Trophoblast cell (in vitro differentiated cells and primary cell): ENCODE measurements around the gene LAMC3.
"Not testable (repeated sequence)": the region's sequence is repeated elsewhere in the genome, so short reads cannot be mapped to it uniquely, and the experiment has no call there.

Experiments used
- DNase-seq, 2 donors: peaks; one replicate each; pipeline ENCODE4 v3.0.0-alpha.2; 2016
- H2AFZ ChIP-seq: 2 replicates; pipeline ENCODE4 v1.6.1; 2013; ENCODE audit warnings: low read length, moderate library complexity, mild to moderate bottlenecking; ENCODE audit not compliant: insufficient read depth, poor library complexity
- H2AK5ac ChIP-seq: 2 replicates; pipeline ENCODE4 v1.6.1; 2013; ENCODE audit warnings: mild to moderate bottlenecking, low read length
- H2BK120ac ChIP-seq: 2 replicates; pipeline ENCODE4 v1.6.1; 2013; ENCODE audit warnings: low read length, mild to moderate bottlenecking, moderate library complexity; ENCODE audit not compliant: insufficient read depth, poor library complexity
- H2BK12ac ChIP-seq: 2 replicates; pipeline ENCODE4 v1.6.1; 2013; ENCODE audit warnings: mild to moderate bottlenecking, low read length, moderate library complexity
- H2BK5ac ChIP-seq: 2 replicates; pipeline ENCODE4 v1.6.1; 2013; ENCODE audit warnings: low read length, low read depth, moderate library complexity, mild to moderate bottlenecking; ENCODE audit not compliant: poor library complexity
- H3K14ac ChIP-seq: 2 replicates; pipeline ENCODE4 v1.6.1; 2013; ENCODE audit warnings: mild to moderate bottlenecking, low read length
- H3K18ac ChIP-seq: 2 replicates; pipeline ENCODE4 v1.6.1; 2013; ENCODE audit warnings: mild to moderate bottlenecking, low read length
- H3K23ac ChIP-seq: 2 replicates; pipeline ENCODE4 v1.6.1; 2013; ENCODE audit warnings: low read length
- H3K27ac ChIP-seq: 2 replicates; pipeline ENCODE4 v1.5.1; 2013; ENCODE audit warnings: low read depth, mild to moderate bottlenecking, inconsistent platforms, low read length, moderate library complexity
- H3K27me3 ChIP-seq: 2 replicates; pipeline ENCODE4 v1.6.1; 2013; ENCODE audit warnings: inconsistent platforms, mild to moderate bottlenecking, low read length, moderate library complexity; ENCODE audit not compliant: insufficient read depth
- H3K36me3 ChIP-seq, 2 experiments: 1 replicate in 1 of 2; 2 replicates in 1 of 2; pipeline ENCODE4 v1.6.1; 2013; ENCODE audit warnings: low read length in 2 of 2, mild to moderate bottlenecking in 2 of 2, moderate library complexity in 1 of 2; ENCODE audit not compliant: insufficient read depth in 2 of 2, control insufficient read depth in 1 of 2
- H3K4ac ChIP-seq: 2 replicates; pipeline ENCODE4 v1.6.1; 2013; ENCODE audit warnings: low read depth, mild to moderate bottlenecking, low read length, moderate library complexity
- H3K4me1 ChIP-seq, 2 experiments: 1 replicate in 1 of 2; 2 replicates in 1 of 2; pipeline ENCODE4 v1.6.1; 2013; ENCODE audit warnings: low read length in 2 of 2, mild to moderate bottlenecking in 2 of 2, moderate library complexity in 1 of 2; ENCODE audit not compliant: insufficient read depth in 2 of 2, control insufficient read depth in 1 of 2
- H3K4me2 ChIP-seq: 2 replicates; pipeline ENCODE4 v1.6.1; 2013; ENCODE audit warnings: inconsistent platforms, mild to moderate bottlenecking, low read length, moderate library complexity
- H3K4me3 ChIP-seq: 2 replicates; pipeline ENCODE4 v1.5.1; 2013; ENCODE audit warnings: mild to moderate bottlenecking, low read depth, low read length, inconsistent platforms
- H3K79me1 ChIP-seq: one replicate; pipeline ENCODE4 v1.6.1; 2013; ENCODE audit warnings: low read length
- H3K79me2 ChIP-seq: 2 replicates; pipeline ENCODE4 v1.6.1; 2013; ENCODE audit warnings: low read length, mild to moderate bottlenecking; ENCODE audit not compliant: control insufficient read depth, insufficient read depth, poor library complexity
- H3K9ac ChIP-seq: 2 replicates; pipeline ENCODE4 v1.6.1; 2013; ENCODE audit warnings: mild to moderate bottlenecking, low read length
- H3K9me3 ChIP-seq: 2 replicates; pipeline ENCODE4 v1.6.1; 2013; ENCODE audit warnings: low read depth, mild to moderate bottlenecking, control low read depth, inconsistent platforms, low read length; ENCODE audit not compliant: insufficient read depth
- H4K12ac ChIP-seq: 2 replicates; pipeline ENCODE4 v1.6.1; 2013; ENCODE audit warnings: low read depth, mild to moderate bottlenecking, low read length, moderate library complexity
- H4K8ac ChIP-seq: 2 replicates; pipeline ENCODE4 v1.6.1; 2013; ENCODE audit warnings: low read depth, mild to moderate bottlenecking, low read length, moderate library complexity
- H4K91ac ChIP-seq: one replicate; pipeline ENCODE4 v1.6.1; 2013; ENCODE audit warnings: low read depth, mild to moderate bottlenecking, low read length, moderate library complexity
- WGBS: extraction: QIAGEN DNeasy Blood & Tissue Kit; methylation state at CpG from one replicate; pipeline ENCODE4 v1.1.7; 2013; ENCODE audit warnings: missing lambda C conversion rate; ENCODE audit not compliant: insufficient read length, insufficient coverage; ENCODE audit errors: extremely low coverage; 5-methylcytosine and 5-hydroxymethylcytosine counted together

The LAMC3 gene

DNA sequence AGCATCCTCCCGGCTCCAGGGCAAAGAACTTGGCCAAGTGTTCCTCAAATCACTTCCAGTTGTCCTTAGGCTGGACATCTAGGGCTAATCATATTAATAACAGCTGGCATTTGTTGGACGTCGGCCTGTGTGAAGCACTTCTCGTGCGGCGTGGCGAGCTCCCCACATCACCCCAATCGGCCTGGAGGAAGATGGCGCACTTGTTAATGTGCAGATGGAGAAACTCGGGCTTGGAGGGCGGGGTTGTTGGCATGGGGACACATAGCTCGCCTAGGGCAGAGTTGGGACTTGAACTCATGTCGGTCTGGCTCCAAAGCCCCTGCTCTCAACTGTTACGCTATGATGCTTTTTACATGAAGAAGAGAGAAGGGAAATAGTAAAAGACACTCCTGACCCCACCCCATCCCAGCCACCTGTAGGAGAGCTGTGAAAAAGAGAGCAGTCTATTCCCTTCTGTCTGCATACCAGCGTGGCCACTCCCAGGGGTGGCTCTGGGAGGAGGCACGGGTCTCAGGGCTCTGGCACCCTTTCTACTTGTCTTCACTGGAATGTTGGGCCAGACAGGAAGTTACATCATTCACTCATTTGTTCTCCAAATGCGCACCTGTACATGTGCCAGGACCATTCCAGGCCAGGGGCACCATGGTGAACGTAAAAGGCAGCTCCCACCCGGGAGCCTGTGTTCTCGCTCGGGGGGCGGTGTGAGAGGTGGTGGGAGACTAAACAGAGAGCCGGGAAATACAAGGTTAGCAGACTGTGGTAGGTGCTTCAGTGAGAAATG is 103.6 kb downstream of the LAMC3 start:
- H3K27ac ChIP-seq = no peak overlapping the region
- no peak overlapping the region for H3K4me3 ChIP-seq
- no peak overlapping the region for H2BK5ac ChIP-seq
- H2AFZ ChIP-seq = no peak overlapping the region
- no peaks in the 10 kb centered on the region for H3K79me1 ChIP-seq
- no CpG with 5 or more reads among the region's 23 CpGs for WGBS
- no peak overlapping the region for H3K18ac ChIP-seq
- H3K23ac ChIP-seq = no peak overlapping the region
- H3K14ac ChIP-seq = no peak overlapping the region
- no peaks in the 10 kb centered on the region for H3K79me2 ChIP-seq
- H4K8ac ChIP-seq = no peak overlapping the region
- no peak overlapping the region for H2BK12ac ChIP-seq
- H3K4ac ChIP-seq = no peak overlapping the region
- H3K27me3 ChIP-seq = no peaks in the 10 kb centered on the region
- peaks cover 1% of the 10 kb centered on the region for H3K9me3 ChIP-seq
- no peak overlapping the region for H2BK120ac ChIP-seq
- H4K91ac ChIP-seq = no peak overlapping the region
- H4K12ac ChIP-seq = no peak overlapping the region
- no peak overlapping the region for H3K9ac ChIP-seq
- no peaks in the 10 kb centered on the region for H3K4me1 ChIP-seq
- peaks cover 25 to 26% of the 10 kb centered on the region in 2 experiments for H3K36me3 ChIP-seq
- no peak for DNase-seq
- no peak overlapping the region for H2AK5ac ChIP-seq
- H3K4me2 ChIP-seq = no peak overlapping the region

GRCh38 chr9:131113655-131114054 is 104.7 kb downstream of the LAMC3 start:
- Histone ChIP-seq H3K79me2 (no peaks in the 10 kb centered on the region), H3K9ac (no peak overlapping the region), H3K36me3 (peaks cover 22 to 30% of the 10 kb centered on the region in 2 experiments), H3K4me2 (no peak overlapping the region), H2AK5ac (no peak overlapping the region), H2BK12ac (no peak overlapping the region), H2BK120ac (no peak overlapping the region), H2BK5ac (no peak overlapping the region), H3K27ac (no peak overlapping the region), H3K27me3 (no peaks in the 10 kb centered on the region), H3K23ac (no peak overlapping the region), H3K4me1 (no peaks in the 10 kb centered on the region), H3K18ac (no peak overlapping the region), H4K91ac (no peak overlapping the region), H3K9me3 (peaks cover 1% of the 10 kb centered on the region), H3K79me1 (no peaks in the 10 kb centered on the region), H4K8ac (no peak overlapping the region), H3K14ac (no peak overlapping the region), H4K12ac (no peak overlapping the region), H3K4ac (no peak overlapping the region), H3K4me3 (no peak overlapping the region), H2AFZ (no peak overlapping the region)
- DNase-seq = no peak
- no CpG with 5 or more reads among the region's 8 CpGs for WGBS

DNA sequence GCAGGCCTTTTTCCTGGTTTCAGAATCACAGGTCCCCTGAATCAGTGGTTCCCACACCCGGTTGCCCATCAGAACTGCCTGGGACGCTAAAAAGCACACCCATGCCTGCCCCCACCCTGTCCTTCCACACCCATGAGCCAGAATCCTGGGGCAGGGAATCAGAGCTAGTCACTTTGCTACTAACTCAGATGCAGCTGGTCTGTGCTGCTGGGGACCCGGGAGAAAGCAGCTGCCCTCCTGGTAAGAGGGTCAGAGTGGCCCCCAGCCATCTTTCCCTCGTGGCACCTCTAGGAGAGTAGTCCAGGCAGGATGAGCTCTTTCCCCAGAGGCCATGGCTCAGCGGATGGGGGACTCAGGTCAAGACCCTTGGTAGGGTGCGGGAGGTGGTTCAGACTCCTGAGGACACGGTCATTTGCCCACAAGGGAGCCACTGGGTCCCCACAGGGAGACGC is 105.1 kb downstream of the LAMC3 start:
- H3K9me3 ChIP-seq = peaks cover 1% of the 10 kb centered on the region
- H2BK120ac ChIP-seq = no peak overlapping the region
- H2BK5ac ChIP-seq = no peak overlapping the region
- H3K9ac ChIP-seq = no peak overlapping the region
- no peak overlapping the region for H4K8ac ChIP-seq
- no peak overlapping the region for H3K14ac ChIP-seq
- H2BK12ac ChIP-seq = no peak overlapping the region
- no peaks in the 10 kb centered on the region for H3K27me3 ChIP-seq
- H3K4me1 ChIP-seq = no peaks in the 10 kb centered on the region
- H3K23ac ChIP-seq = no peak overlapping the region
- H3K79me1 ChIP-seq = no peaks in the 10 kb centered on the region
- H3K18ac ChIP-seq = no peak overlapping the region
- H3K4ac ChIP-seq = no peak overlapping the region
- no peak overlapping the region for H3K4me3 ChIP-seq
- no peaks in the 10 kb centered on the region for H3K79me2 ChIP-seq
- no peak for DNase-seq
- no peak overlapping the region for H4K91ac ChIP-seq
- H4K12ac ChIP-seq = no peak overlapping the region
- WGBS = no CpG with 5 or more reads among the region's 8 CpGs
- H3K36me3 ChIP-seq = peaks cover 22 to 32% of the 10 kb centered on the region in 2 experiments
- H2AFZ ChIP-seq = no peak overlapping the region
- H3K4me2 ChIP-seq = no peak overlapping the region
- no peak overlapping the region for H2AK5ac ChIP-seq
- H3K27ac ChIP-seq = no peak overlapping the region

GRCh38 chr9:131115360-131115742 is 106.4 kb downstream of the LAMC3 start:
- not testable (repeated sequence) for H4K91ac ChIP-seq, H2BK120ac ChIP-seq, H3K4me1 ChIP-seq, H3K23ac ChIP-seq, DNase-seq, H2BK12ac ChIP-seq, H2AK5ac ChIP-seq, H3K9ac ChIP-seq, H2BK5ac ChIP-seq, H3K27ac ChIP-seq, H3K79me2 ChIP-seq, H4K8ac ChIP-seq, H3K14ac ChIP-seq, H3K18ac ChIP-seq, H4K12ac ChIP-seq, H3K27me3 ChIP-seq, H3K79me1 ChIP-seq, H3K4ac ChIP-seq, H3K9me3 ChIP-seq, H3K4me2 ChIP-seq, H2AFZ ChIP-seq, H3K4me3 ChIP-seq
- WGBS = no CpG with 5 or more reads among the region's 6 CpGs
- peaks cover 27 to 41% of the 10 kb centered on the region in 2 experiments for H3K36me3 ChIP-seq
